ENCODE measurements around the gene GLT6D1.
A peak's percentile ranks its signal among the peaks of the same experiment; 100 is the strongest.

Gene GLT6D1

GRCh38 chr9:135664801-135665794, 25.8 kb upstream of the GLT6D1 start:
- DNase-seq, result no peak

- no peak for DNase-seq
Measured at GRCh38 chr9:135664266-135664665, 24.9 kb upstream of the GLT6D1 start.

- no peak for DNase-seq
Measured at GRCh38 chr9:135663857-135664256, 24.5 kb upstream of the GLT6D1 start.

- no peak for DNase-seq
Measured at GRCh38 chr9:135663451-135663770, 24.1 kb upstream of the GLT6D1 start.

- DNase-seq, result no peak
Measured at GRCh38 chr9:135662758-135663450, 23.6 kb upstream of the GLT6D1 start, which contains the start of gene LCN9. Gene LCN9 (plus strand): TSS chr9:135663309. CDS start chr9:135663322, 13 bp downstream.

GRCh38 chr9:135661816-135662560, 22.6 kb upstream of the GLT6D1 start:
- DNase-seq, result no peak

- no peak for DNase-seq
Measured at GRCh38 chr9:135660407-135660806, 21.1 kb upstream of the GLT6D1 start.

- no peak for DNase-seq
Measured at GRCh38 chr9:135659252-135659651, 19.9 kb upstream of the GLT6D1 start.

GRCh38 chr9:135657416-135657815, 18.1 kb upstream of the GLT6D1 start:
- no peak for DNase-seq

- no peak for DNase-seq
Measured at GRCh38 chr9:135655317-135655716, 16.0 kb upstream of the GLT6D1 start.

- DNase-seq, result no peak
Measured at GRCh38 chr9:135650408-135650807, 11.1 kb upstream of the GLT6D1 start.

GRCh38 chr9:135649508-135649907, 10.2 kb upstream of the GLT6D1 start:
- no peak for DNase-seq

- no peak for DNase-seq
Measured at GRCh38 chr9:135648494-135649410, 9.4 kb upstream of the GLT6D1 start.

GRCh38 chr9:135647884-135648283, 8.5 kb upstream of the GLT6D1 start:
- peak; percentile 7 for DNase-seq

GRCh38 chr9:135644631-135645218, 5.4 kb upstream of the GLT6D1 start:
- no peak for DNase-seq

GRCh38 chr9:135641745-135642144, 2.4 kb upstream of the GLT6D1 start:
- no peak for DNase-seq

- no peak for DNase-seq
Measured at GRCh38 chr9:135641047-135641446, 1.7 kb upstream of the GLT6D1 start.

GRCh38 chr9:135636930-135637530, 2.3 kb downstream of the GLT6D1 start:
- peak; percentile 57 for DNase-seq

GRCh38 chr9:135632841-135633240, 6.5 kb downstream of the GLT6D1 start:
- no peak for DNase-seq

- DNase-seq, result no peak
Measured at GRCh38 chr9:135624282-135624681, 15.1 kb downstream of the GLT6D1 start.

GRCh38 chr9:135622415-135623020, 16.8 kb downstream of the GLT6D1 start:
- no peak for DNase-seq
